GM12878 (cell line): ENCODE results near the gene SLC30A7. TPM values are rescaled to one million over a fixed set of nuclear protein-coding genes. Genes with fewer than 3 reads are reported as not detected.

Source experiments
- ATAC-seq: fragments of 200-7000 bp; cut with Tn5 transposase; 3 replicates; pipeline ENCODE4 v1.9.1; 2020; ENCODE audit warnings: mild to moderate bottlenecking, moderate library complexity
- BruUV-seq: library from RNA; stranded (reverse); fragments of 400-500 nt; replicated peaks from 2 replicates; lab custom pipeline; 2021; lab: Mats Ljungman, UMichigan
- CTCF ChIA-PET: fragments of 300-600 bp; sonication (Branson Sonifier 250); formaldehyde crosslinking; extraction: SDS; loops from one replicate; lab custom pipeline; 2021; ENCODE audit warnings: inconsistent platforms; lab: Yijun Ruan, JAX
- POLR2A ChIA-PET: fragments of 350-600 bp; formaldehyde crosslinking; extraction: SDS; loops from one replicate; lab custom pipeline; 2021; ENCODE audit warnings: inconsistent platforms; lab: Charles Lee
- RAD21 ChIA-PET: fragments of 300-600 bp; sonication (Branson Sonifier 250); formaldehyde crosslinking; loops from one replicate; lab custom pipeline; 2023; ENCODE audit warnings: antibody characterized with exemption; ENCODE audit not compliant: unreplicated experiment; lab: Charles Lee
- SMC1A ChIA-PET: fragments of 300-600 bp; sonication (Branson Sonifier 250); formaldehyde crosslinking; loops from one replicate; lab custom pipeline; 2023; ENCODE audit not compliant: unreplicated experiment, uncharacterized antibody; lab: Charles Lee
- DNase-seq: peaks from one replicate; pipeline ENCODE4 v3.0.0-alpha.2; 2011; ENCODE audit warnings: low read depth, low spot score
- FAIRE-seq: peaks from 3 replicates; lab custom pipeline; 2011; peaks lifted over from hg19 to GRCh38; lab: Jason Lieb, UNC
- H2AFZ ChIP-seq: 2 replicates; pipeline ENCODE4 v1.6.0; 2011; ENCODE audit warnings: low read depth, low read length, control low read depth; ENCODE audit not compliant: control insufficient read depth
- H3K27ac ChIP-seq: 2 replicates; pipeline ENCODE4 v1.5.1; 2011; ENCODE audit warnings: control low read depth; ENCODE audit not compliant: control insufficient read depth, insufficient read depth
- H3K27me3 ChIP-seq, 2 experiments: replicated peaks in 1 of 2; 2 replicates each; pipeline versions ENCODE4 v1.6.0 to v1.6.1; 2011; ENCODE audit warnings: low read length in 1 of 2; ENCODE audit not compliant: control insufficient read depth in 2 of 2, insufficient read depth in 2 of 2
- H3K36me3 ChIP-seq, 2 experiments: 2 replicates each; pipeline ENCODE4 v1.5.1; 2011; ENCODE audit warnings: low read length in 1 of 2; ENCODE audit not compliant: control insufficient read depth in 2 of 2, insufficient read depth in 2 of 2
- H3K4me1 ChIP-seq: 2 replicates; pipeline ENCODE4 v1.6.1; 2011; ENCODE audit warnings: mild to moderate bottlenecking, low read length, moderate library complexity, mixed read lengths; ENCODE audit not compliant: control insufficient read depth, insufficient read depth
- H3K4me2 ChIP-seq: 2 replicates; pipeline ENCODE4 v1.6.0; 2011; ENCODE audit warnings: control low read depth; ENCODE audit not compliant: control insufficient read depth, insufficient read depth
- H3K4me3 ChIP-seq: fragments of 200-600 bp; sonication (generic); 2 replicates; pipeline ENCODE4 v1.5.1; 2016
- H3K79me2 ChIP-seq: 2 replicates; pipeline ENCODE4 v1.6.0; 2011; ENCODE audit warnings: low read length; ENCODE audit not compliant: control insufficient read depth, insufficient read depth
- H3K9ac ChIP-seq: 2 replicates; pipeline ENCODE4 v1.8.0; 2011; ENCODE audit warnings: low read length, control low read depth, mixed read lengths; ENCODE audit not compliant: control insufficient read depth, insufficient read depth
- H3K9me3 ChIP-seq: replicated peaks from 3 replicates; pipeline ENCODE4 v1.5.1; 2011; ENCODE audit warnings: mild to moderate bottlenecking, low read length; ENCODE audit not compliant: control insufficient read depth, insufficient read depth
- H4K20me1 ChIP-seq: 2 replicates; pipeline ENCODE4 v1.6.0; 2011; ENCODE audit not compliant: control insufficient read depth, insufficient read depth
- BHLHE40 ChIP-seq, 2 experiments: fragments of 450-650 bp in 1 of 2; IDR thresholded peaks; 2 replicates each; pipeline ENCODE4 v1.6.1; 2011 to 2017; ENCODE audit warnings: low read depth in 2 of 2, borderline replicate concordance in 1 of 2, improper control_type of control experiment in 1 of 2, low read length in 1 of 2, mild to moderate bottlenecking in 1 of 2
- GATAD2B ChIP-seq: fragments of 450-650 bp; conservative IDR thresholded peaks from 2 replicates; pipeline ENCODE4 v1.6.1; 2017; ENCODE audit warnings: low read depth, mild to moderate bottlenecking, moderate library complexity
- NR2C2 ChIP-seq: IDR thresholded peaks from 2 replicates; pipeline ENCODE4 v1.6.1; 2011; ENCODE audit warnings: borderline replicate concordance, low read depth; ENCODE audit not compliant: control insufficient read depth, insufficient read length
- SPI1 ChIP-seq: IDR thresholded peaks from 2 replicates; pipeline ENCODE4 v1.6.1; 2011; ENCODE audit warnings: low read depth, mild to moderate bottlenecking, low read length, moderate library complexity, borderline replicate concordance; ENCODE audit not compliant: insufficient read depth
- ZNF217 ChIP-seq: fragments of 450-650 bp; IDR thresholded peaks from 2 replicates; pipeline ENCODE4 v1.6.1; 2017; ENCODE audit warnings: antibody characterized with exemption, mild to moderate bottlenecking
- ZNF592 ChIP-seq: fragments of 450-650 bp; IDR thresholded peaks from 2 replicates; pipeline ENCODE4 v1.6.1; 2017; ENCODE audit warnings: mild to moderate bottlenecking, moderate library complexity
- WGBS: methylation state at CpG from one replicate; pipeline ENCODE4 v1.1.6; 2016; ENCODE audit warnings: low lambda C conversion rate; ENCODE audit not compliant: insufficient replicate concordance, insufficient coverage; ENCODE audit errors: missing lambda C conversion rate; 5-methylcytosine and 5-hydroxymethylcytosine counted together
- in situ Hi-C: fragments of 300-500 bp; cut with MboI; formaldehyde crosslinking; loops from 9 replicates; pipeline ENCODE4 v1.14.3; 2018; ENCODE audit warnings: mixed read lengths
- intact Hi-C: fragments of 100-400 bp; cut with micrococcal nuclease; formaldehyde crosslinking; loops from one replicate; pipeline ENCODE4 v1.14.2; 2022; ENCODE audit not compliant: unreplicated experiment
- polyA plus RNA-seq, 11 experiments: library from polyadenylated mRNA; depleted of rRNA in 4 of 11; unstranded in 6 of 11; stranded (reverse) in 5 of 11; fragments of >200 nt; fragmentation: Nextera tagmentation in 4 of 11; fragmentation: Illumina TruSeq in 1 of 11; extraction: Ambion mirVana in 4 of 11; extraction: Trizol in 1 of 11; gene quantifications; 1 replicate in 1 of 11; 2 replicates in 10 of 11; pipeline versions ENCODE4 v1.2.1 to v1.2.3, GENCODE V29; 2011 to 2016; ENCODE audit warnings: inconsistent platforms in 2 of 11, missing spikeins in 2 of 11, low read depth in 1 of 11
- total RNA-seq, 4 experiments: library from RNA; depleted of rRNA in 3 of 4; stranded (reverse); fragments of >200 nt in 3 of 4; fragmentation: Illumina TruSeq in 1 of 4; extraction: Trizol in 1 of 4; gene quantifications; 2 replicates each; pipeline versions ENCODE4 v1.2.1 to v1.2.3, GENCODE V29; 2013 to 2021
- TF ChIP-seq, protein P1 (sequence below): IDR thresholded peaks from 2 replicates; pipeline ENCODE4 v1.6.1; 2011; ENCODE audit warnings: borderline replicate concordance, low read depth, mild to moderate bottlenecking, moderate library complexity, mixed read lengths, low read length; ENCODE audit not compliant: insufficient read depth; ENCODE audit errors: extremely low read length
- TF ChIP-seq, protein P2 (sequence below), 3 experiments: IDR thresholded peaks in 2 of 3; conservative IDR thresholded peaks in 1 of 3; 2 replicates each; pipeline ENCODE4 v1.5.1; 2011; ENCODE audit warnings: low read depth in 3 of 3, low read length in 3 of 3, mild to moderate bottlenecking in 3 of 3, control low read depth in 2 of 3, moderate library complexity in 2 of 3, inconsistent platforms in 1 of 3, mixed read lengths in 1 of 3; ENCODE audit not compliant: control insufficient read depth in 2 of 3, insufficient read depth in 1 of 3; ENCODE audit errors: extremely low read depth in 1 of 3
- TF ChIP-seq, protein P3 (sequence below): IDR thresholded peaks from 2 replicates; pipeline ENCODE4 v1.6.1; 2012; ENCODE audit warnings: low read depth, low read length, improper control_type of control experiment
- TF ChIP-seq, protein P4 (sequence below): IDR thresholded peaks from 2 replicates; pipeline ENCODE4 v1.6.1; 2012; ENCODE audit warnings: low read length, inconsistent platforms

The SLC30A7 gene
- total and polyA plus RNA-seq, 10 of the 15 experiments (the other 5 are each of a cell fraction or from before 2014, with no cell fraction given) = 4.4 to 23.3 (median 16.9) TPM

- TF ChIP-seq NR2C2 (no peak), ZNF217 (no peak)
- TF ChIP-seq, protein P1, sequence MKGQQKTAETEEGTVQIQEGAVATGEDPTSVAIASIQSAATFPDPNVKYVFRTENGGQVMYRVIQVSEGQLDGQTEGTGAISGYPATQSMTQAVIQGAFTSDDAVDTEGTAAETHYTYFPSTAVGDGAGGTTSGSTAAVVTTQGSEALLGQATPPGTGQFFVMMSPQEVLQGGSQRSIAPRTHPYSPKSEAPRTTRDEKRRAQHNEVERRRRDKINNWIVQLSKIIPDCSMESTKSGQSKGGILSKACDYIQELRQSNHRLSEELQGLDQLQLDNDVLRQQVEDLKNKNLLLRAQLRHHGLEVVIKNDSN = no peak
- TF ChIP-seq, protein P2, sequence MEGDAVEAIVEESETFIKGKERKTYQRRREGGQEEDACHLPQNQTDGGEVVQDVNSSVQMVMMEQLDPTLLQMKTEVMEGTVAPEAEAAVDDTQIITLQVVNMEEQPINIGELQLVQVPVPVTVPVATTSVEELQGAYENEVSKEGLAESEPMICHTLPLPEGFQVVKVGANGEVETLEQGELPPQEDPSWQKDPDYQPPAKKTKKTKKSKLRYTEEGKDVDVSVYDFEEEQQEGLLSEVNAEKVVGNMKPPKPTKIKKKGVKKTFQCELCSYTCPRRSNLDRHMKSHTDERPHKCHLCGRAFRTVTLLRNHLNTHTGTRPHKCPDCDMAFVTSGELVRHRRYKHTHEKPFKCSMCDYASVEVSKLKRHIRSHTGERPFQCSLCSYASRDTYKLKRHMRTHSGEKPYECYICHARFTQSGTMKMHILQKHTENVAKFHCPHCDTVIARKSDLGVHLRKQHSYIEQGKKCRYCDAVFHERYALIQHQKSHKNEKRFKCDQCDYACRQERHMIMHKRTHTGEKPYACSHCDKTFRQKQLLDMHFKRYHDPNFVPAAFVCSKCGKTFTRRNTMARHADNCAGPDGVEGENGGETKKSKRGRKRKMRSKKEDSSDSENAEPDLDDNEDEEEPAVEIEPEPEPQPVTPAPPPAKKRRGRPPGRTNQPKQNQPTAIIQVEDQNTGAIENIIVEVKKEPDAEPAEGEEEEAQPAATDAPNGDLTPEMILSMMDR (IDR thresholded peaks at IDR 0.05 in 2 of 3, conservative IDR thresholded peaks at IDR 0.05 in 1 of 3; ENCODE audit: control insufficient read depth in 2 of 3, extremely low read depth in 1 of 3, insufficient read depth in 1 of 3, low read depth in 3 of 3, low read length in 3 of 3) = no peak
- TF ChIP-seq, all 136 proteins: peak for 0
Observed at GRCh38 chr1:100924991-100925390, 29.1 kb downstream of the SLC30A7 start (continued).

- 100% methylated on average over 1 of the region's 2 CpGs for WGBS
- intact Hi-C loops (loop anchor here (2.0 kb wide), 1 partner anchor 211 kb away; no protein-coding TSS in a partner anchor), in situ Hi-C loops (loop anchor here (10.0 kb wide), 1 partner anchor 509 kb away; no protein-coding TSS in a partner anchor)
- Histone ChIP-seq H3K36me3 (peaks cover 0 to 22% of the 10 kb centered on the region in 2 experiments), H3K27me3 (no peaks in the 10 kb centered on the region), H3K4me2 (no peak overlapping the region), H3K4me1 (peaks cover 4% of the 10 kb centered on the region; the same call in 1 of the 2 replicates), H3K4me3 (no peak overlapping the region), H3K9me3 (no peaks in the 10 kb centered on the region), H3K9ac (no peak overlapping the region), H3K27ac (no peak overlapping the region), H4K20me1 (no peaks in the 10 kb centered on the region), H2AFZ (no peak overlapping the region), H3K79me2 (no peaks in the 10 kb centered on the region)
- ChIA-PET RAD21 (interaction anchor here (1.3 kb wide), 1 partner anchor 362 kb away, joined by 3 read pairs; no protein-coding TSS in a partner anchor), CTCF (interaction anchor here (5.6 kb wide), 1 partner anchor 363 kb away, joined by 91 read pairs; no protein-coding TSS in a partner anchor), POLR2A (interaction anchor here (0.6 kb wide), 1 partner anchor 914 kb away, joined by 4 read pairs; no protein-coding TSS in a partner anchor), SMC1A (interaction anchor here (7.8 kb wide), 1 partner anchor 361 kb away, joined by 102 read pairs; no protein-coding TSS in a partner anchor)
- FAIRE-seq = no peak
- BruUV-seq = no TSS peak
- no peak for ATAC-seq
- TF ChIP-seq, protein P3, sequence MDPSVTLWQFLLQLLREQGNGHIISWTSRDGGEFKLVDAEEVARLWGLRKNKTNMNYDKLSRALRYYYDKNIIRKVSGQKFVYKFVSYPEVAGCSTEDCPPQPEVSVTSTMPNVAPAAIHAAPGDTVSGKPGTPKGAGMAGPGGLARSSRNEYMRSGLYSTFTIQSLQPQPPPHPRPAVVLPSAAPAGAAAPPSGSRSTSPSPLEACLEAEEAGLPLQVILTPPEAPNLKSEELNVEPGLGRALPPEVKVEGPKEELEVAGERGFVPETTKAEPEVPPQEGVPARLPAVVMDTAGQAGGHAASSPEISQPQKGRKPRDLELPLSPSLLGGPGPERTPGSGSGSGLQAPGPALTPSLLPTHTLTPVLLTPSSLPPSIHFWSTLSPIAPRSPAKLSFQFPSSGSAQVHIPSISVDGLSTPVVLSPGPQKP = no peak
- TF ChIP-seq ZNF592 (no peak), SPI1 (no peak), GATAD2B (no peak), BHLHE40 (IDR thresholded peaks at IDR 0.05; ENCODE audit: borderline replicate concordance in 1 of 2, low read depth in 2 of 2, low read length in 1 of 2) (no peak)
- TF ChIP-seq, protein P4, sequence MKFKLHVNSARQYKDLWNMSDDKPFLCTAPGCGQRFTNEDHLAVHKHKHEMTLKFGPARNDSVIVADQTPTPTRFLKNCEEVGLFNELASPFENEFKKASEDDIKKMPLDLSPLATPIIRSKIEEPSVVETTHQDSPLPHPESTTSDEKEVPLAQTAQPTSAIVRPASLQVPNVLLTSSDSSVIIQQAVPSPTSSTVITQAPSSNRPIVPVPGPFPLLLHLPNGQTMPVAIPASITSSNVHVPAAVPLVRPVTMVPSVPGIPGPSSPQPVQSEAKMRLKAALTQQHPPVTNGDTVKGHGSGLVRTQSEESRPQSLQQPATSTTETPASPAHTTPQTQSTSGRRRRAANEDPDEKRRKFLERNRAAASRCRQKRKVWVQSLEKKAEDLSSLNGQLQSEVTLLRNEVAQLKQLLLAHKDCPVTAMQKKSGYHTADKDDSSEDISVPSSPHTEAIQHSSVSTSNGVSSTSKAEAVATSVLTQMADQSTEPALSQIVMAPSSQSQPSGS = no peak
- no peak for DNase-seq
Observed at GRCh38 chr1:100926240-100926639, 30.4 kb downstream of the SLC30A7 start.
